NCI-H1436 (cell line): ENCODE measurements around the gene NIPSNAP2.
A peak's percentile ranks its signal among the peaks of the same experiment; 100 is the strongest.
"Not testable (repeated sequence)": the region's sequence is repeated elsewhere in the genome, so short reads cannot be mapped to it uniquely, and the experiment has no call there.

Experiments
- DNase-seq: peaks from one replicate; lab custom pipeline; 2025; lab: John Stamatoyannopoulos, UW

NIPSNAP2 gene

GRCh38 chr7:55975988-55976633 lies 11.7 kb downstream of the NIPSNAP2 start:
- no peak for DNase-seq

GRCh38 chr7:55977831-55978230 lies 13.4 kb downstream of the NIPSNAP2 start:
- no peak for DNase-seq

GRCh38 chr7:55980266-55980665 lies 15.9 kb downstream of the NIPSNAP2 start:
- no peak for DNase-seq

- DNase-seq = no peak
These were observed 19.2 kb downstream of the NIPSNAP2 start for GRCh38 chr7:55983537-55983936.

- no peak for DNase-seq
These were observed 28.0 kb downstream of the NIPSNAP2 start for GRCh38 chr7:55992346-55992745.

- no peak for DNase-seq
These were observed 32.6 kb downstream of the NIPSNAP2 start for GRCh38 chr7:55996856-55997500.

- DNase-seq = no peak
These were observed 39.4 kb downstream of the NIPSNAP2 start for GRCh38 chr7:56003749-56004148.

- peak; percentile 56 for DNase-seq
These were observed 42.8 kb downstream of the NIPSNAP2 start for GRCh38 chr7:56007167-56007652.

- DNase-seq = no peak
These were observed 43.5 kb downstream of the NIPSNAP2 start for GRCh38 chr7:56007891-56008290.

- no peak for DNase-seq
These were observed 45.3 kb downstream of the NIPSNAP2 start for GRCh38 chr7:56009695-56010094.

GRCh38 chr7:56017015-56017414 lies 52.6 kb downstream of the NIPSNAP2 start:
- DNase-seq = not testable (repeated sequence)

GRCh38 chr7:56019501-56019900 lies 55.1 kb downstream of the NIPSNAP2 start:
- DNase-seq = no peak

GRCh38 chr7:56023500-56023899 lies 59.1 kb downstream of the NIPSNAP2 start:
- DNase-seq = no peak

GRCh38 chr7:56026538-56026937 lies 62.2 kb downstream of the NIPSNAP2 start:
- DNase-seq = no peak

GRCh38 chr7:56028942-56029630 lies 64.7 kb downstream of the NIPSNAP2 start:
- no peak for DNase-seq

- no peak for DNase-seq
These were observed 66.0 kb downstream of the NIPSNAP2 start for GRCh38 chr7:56030340-56030739.

- not testable (repeated sequence) for DNase-seq
These were observed 67.2 kb downstream of the NIPSNAP2 start for GRCh38 chr7:56031556-56031955.

- DNase-seq = not testable (repeated sequence)
These were observed 68.2 kb downstream of the NIPSNAP2 start for GRCh38 chr7:56032578-56032977.

- DNase-seq = peak; percentile 86
These were observed 69.5 kb downstream of the NIPSNAP2 start for GRCh38 chr7:56033671-56034432.

- DNase-seq = no peak
These were observed 76.3 kb downstream of the NIPSNAP2 start for GRCh38 chr7:56040730-56041129.

- DNase-seq = not testable (repeated sequence)
These were observed 81.4 kb downstream of the NIPSNAP2 start for GRCh38 chr7:56045758-56046157.

- DNase-seq = no peak
These were observed 82.5 kb downstream of the NIPSNAP2 start for GRCh38 chr7:56046721-56047445.
